DOHH2 (cell line): ENCODE data around the gene ELOVL2.

Source experiments
- EZH2phosphoT487 ChIP-seq: fragments of 200-600 bp; sonication (generic); IDR thresholded peaks from 2 replicates; pipeline ENCODE4 v1.6.1; 2017; ENCODE audit warnings: borderline replicate concordance, mild to moderate bottlenecking, antibody characterized with exemption, low read length, moderate library complexity, mixed read lengths
- TF ChIP-seq, protein P1 (sequence below): fragments of 200-600 bp; sonication (generic); IDR thresholded peaks from one replicate; pipeline ENCODE4 v1.5.1; 2014; ENCODE audit warnings: antibody characterized with exemption, mild to moderate bottlenecking, low read depth, low read length; ENCODE audit not compliant: poor library complexity, severe bottlenecking

DNA sequence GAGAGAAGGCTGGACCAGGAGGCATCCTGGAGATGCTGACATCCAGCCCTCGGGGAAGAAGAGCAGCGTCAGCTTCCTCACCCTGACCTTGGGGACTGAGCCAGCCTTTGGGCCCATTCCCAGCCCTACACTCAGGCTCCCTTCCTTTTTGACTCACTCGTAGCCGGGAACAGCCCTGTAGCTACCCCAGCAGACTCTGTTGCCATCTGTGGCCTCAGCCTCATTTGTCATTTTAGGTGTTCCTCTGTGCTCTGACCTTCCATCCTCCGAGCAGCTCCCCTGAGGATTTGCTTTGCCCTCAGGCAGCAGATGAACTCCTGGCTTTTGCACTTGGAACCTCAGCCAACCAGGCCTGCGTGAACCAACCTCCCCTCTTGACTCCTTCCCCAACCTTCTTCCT lies 67.5 kb downstream of the ELOVL2 start:
- TF ChIP-seq, protein P1, sequence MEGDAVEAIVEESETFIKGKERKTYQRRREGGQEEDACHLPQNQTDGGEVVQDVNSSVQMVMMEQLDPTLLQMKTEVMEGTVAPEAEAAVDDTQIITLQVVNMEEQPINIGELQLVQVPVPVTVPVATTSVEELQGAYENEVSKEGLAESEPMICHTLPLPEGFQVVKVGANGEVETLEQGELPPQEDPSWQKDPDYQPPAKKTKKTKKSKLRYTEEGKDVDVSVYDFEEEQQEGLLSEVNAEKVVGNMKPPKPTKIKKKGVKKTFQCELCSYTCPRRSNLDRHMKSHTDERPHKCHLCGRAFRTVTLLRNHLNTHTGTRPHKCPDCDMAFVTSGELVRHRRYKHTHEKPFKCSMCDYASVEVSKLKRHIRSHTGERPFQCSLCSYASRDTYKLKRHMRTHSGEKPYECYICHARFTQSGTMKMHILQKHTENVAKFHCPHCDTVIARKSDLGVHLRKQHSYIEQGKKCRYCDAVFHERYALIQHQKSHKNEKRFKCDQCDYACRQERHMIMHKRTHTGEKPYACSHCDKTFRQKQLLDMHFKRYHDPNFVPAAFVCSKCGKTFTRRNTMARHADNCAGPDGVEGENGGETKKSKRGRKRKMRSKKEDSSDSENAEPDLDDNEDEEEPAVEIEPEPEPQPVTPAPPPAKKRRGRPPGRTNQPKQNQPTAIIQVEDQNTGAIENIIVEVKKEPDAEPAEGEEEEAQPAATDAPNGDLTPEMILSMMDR = no peak
- TF ChIP-seq EZH2phosphoT487 = no peak
